WERI-Rb-1 (cell line): ENCODE data around the gene PYGL.
A peak's percentile ranks its signal among the peaks of the same experiment; 100 is the strongest.

Experiments used
- DNase-seq: peaks from one replicate; pipeline ENCODE4 v3.0.0-alpha.2; 2020
- H3K27ac ChIP-seq: fragments of 250-450 bp; sonication (Bioruptor Pico); 2 replicates; pipeline ENCODE4 v1.5.1; 2020; ENCODE audit warnings: mild to moderate bottlenecking, moderate library complexity
- H3K27me3 ChIP-seq: fragments of 250-450 bp; sonication (Bioruptor Pico); 2 replicates; pipeline ENCODE4 v1.5.1; 2021; ENCODE audit warnings: mild to moderate bottlenecking, low read depth, moderate library complexity; ENCODE audit not compliant: insufficient read depth, severe bottlenecking
- H3K36me3 ChIP-seq: fragments of 250-450 bp; sonication (Bioruptor Pico); 2 replicates; pipeline ENCODE4 v1.5.1; 2020; ENCODE audit warnings: mild to moderate bottlenecking, moderate library complexity
- H3K4me3 ChIP-seq: 2 replicates; pipeline ENCODE4 v1.5.1; 2011; ENCODE audit warnings: low read depth, mild to moderate bottlenecking, control low read depth, low read length
- H3K9me3 ChIP-seq: fragments of 250-450 bp; sonication (Bioruptor Pico); 2 replicates; pipeline ENCODE4 v1.5.1; 2021; ENCODE audit warnings: mild to moderate bottlenecking, moderate library complexity; ENCODE audit not compliant: severe bottlenecking
- TF ChIP-seq, protein P1 (sequence below): IDR thresholded peaks from 2 replicates; pipeline ENCODE4 v1.5.1; 2011; ENCODE audit warnings: low read depth, mild to moderate bottlenecking, control low read depth, inconsistent platforms, low read length

The PYGL gene

DNA sequence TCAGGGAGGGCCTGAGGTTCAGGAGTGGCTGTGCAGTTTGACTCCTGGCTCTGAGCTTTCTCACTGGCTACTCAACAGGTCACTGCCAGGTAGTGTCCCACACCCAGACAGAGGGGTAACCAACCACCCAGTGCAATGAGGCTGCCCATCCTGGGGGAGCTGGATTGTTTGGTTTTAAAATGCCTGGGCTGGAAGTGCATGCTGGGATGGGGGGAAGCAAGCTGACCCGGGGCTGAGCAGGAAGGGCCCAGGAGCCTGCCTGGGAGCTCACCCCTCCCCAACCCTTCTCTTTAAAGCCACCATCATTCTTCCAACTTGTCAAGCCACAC, 85.0 kb downstream of the PYGL start:
- no peaks in the 10 kb centered on the region for H3K27me3 ChIP-seq
- no peaks in the 10 kb centered on the region for H3K9me3 ChIP-seq
- no peak for DNase-seq
- no peaks in the 10 kb centered on the region for H3K36me3 ChIP-seq
- H3K27ac ChIP-seq, result no peak overlapping the region
- peak overlapping the region; percentile 52 for H3K4me3 ChIP-seq
- TF ChIP-seq, protein P1, sequence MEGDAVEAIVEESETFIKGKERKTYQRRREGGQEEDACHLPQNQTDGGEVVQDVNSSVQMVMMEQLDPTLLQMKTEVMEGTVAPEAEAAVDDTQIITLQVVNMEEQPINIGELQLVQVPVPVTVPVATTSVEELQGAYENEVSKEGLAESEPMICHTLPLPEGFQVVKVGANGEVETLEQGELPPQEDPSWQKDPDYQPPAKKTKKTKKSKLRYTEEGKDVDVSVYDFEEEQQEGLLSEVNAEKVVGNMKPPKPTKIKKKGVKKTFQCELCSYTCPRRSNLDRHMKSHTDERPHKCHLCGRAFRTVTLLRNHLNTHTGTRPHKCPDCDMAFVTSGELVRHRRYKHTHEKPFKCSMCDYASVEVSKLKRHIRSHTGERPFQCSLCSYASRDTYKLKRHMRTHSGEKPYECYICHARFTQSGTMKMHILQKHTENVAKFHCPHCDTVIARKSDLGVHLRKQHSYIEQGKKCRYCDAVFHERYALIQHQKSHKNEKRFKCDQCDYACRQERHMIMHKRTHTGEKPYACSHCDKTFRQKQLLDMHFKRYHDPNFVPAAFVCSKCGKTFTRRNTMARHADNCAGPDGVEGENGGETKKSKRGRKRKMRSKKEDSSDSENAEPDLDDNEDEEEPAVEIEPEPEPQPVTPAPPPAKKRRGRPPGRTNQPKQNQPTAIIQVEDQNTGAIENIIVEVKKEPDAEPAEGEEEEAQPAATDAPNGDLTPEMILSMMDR, result no peak

DNA sequence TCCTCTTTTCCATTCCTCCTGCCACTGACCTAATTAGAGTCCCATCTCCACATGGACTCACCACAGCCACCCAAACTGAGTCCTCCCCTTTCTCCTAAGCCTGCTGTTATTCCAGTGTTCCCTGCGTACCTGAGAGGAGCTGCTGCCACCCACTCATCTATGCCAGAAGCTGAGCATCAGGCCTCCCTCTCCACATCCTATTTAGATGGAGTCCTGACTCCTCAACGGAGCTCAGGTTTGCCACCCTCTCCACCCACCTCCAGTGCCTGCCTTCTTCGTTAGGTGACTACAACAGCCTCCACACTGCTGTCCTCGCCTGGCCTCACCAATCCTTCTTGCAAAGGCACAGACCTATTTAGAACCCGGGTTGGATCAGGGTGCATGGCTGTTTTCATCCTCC, 87.6 kb downstream of the PYGL start:
- no peak overlapping the region for H3K4me3 ChIP-seq
- H3K9me3 ChIP-seq, result no peaks in the 10 kb centered on the region
- H3K36me3 ChIP-seq, result no peaks in the 10 kb centered on the region
- H3K27ac ChIP-seq, result no peak overlapping the region
- TF ChIP-seq, protein P1, result no peak
- no peak for DNase-seq
- H3K27me3 ChIP-seq, result no peaks in the 10 kb centered on the region

DNA sequence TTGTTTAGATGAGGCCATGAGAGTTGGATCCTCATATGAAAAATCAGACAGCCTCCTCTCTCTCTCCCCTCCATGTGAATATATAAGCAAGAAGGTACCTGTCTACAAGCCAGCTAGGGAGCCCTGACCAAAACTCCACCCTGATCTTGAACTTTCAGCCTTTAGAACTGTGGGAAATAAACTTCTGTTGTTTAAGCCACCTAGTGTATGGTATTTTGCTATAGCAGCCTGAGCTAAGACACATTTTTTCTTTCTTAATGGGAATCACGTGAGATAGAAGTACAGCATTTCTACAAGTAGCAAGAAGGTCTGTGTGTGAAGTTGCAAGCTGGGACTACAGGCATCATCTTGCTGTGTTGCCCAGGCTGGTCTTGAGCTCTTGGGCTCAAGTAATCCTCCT, 88.7 kb downstream of the PYGL start:
- H3K36me3 ChIP-seq, result no peaks in the 10 kb centered on the region
- TF ChIP-seq, protein P1, result no peak
- no peak overlapping the region for H3K4me3 ChIP-seq
- H3K27me3 ChIP-seq, result no peaks in the 10 kb centered on the region
- H3K27ac ChIP-seq, result no peak overlapping the region
- no peak for DNase-seq
- no peaks in the 10 kb centered on the region for H3K9me3 ChIP-seq
